Endothelial cell of umbilical vein (primary cell): ENCODE data around the gene NANOGP8. TPM values are rescaled to one million over a fixed set of nuclear protein-coding genes. Genes with fewer than 3 reads are reported as not detected.

Experiments used
- BruUV-seq: library from RNA; stranded (reverse); fragments of 400-500 nt; replicated peaks from 2 replicates; lab custom pipeline; 2021; lab: Mats Ljungman, UMichigan
- CTCF ChIA-PET: fragments of 300-600, 350-600 bp; sonication (Branson Sonifier 250); formaldehyde crosslinking; loops from one replicate; lab custom pipeline; 2021; ENCODE audit warnings: antibody characterized with exemption, inconsistent platforms; lab: Charles Lee
- POLR2A ChIA-PET: fragments of 300-600, 350-600 bp; sonication (Branson Sonifier 250); formaldehyde crosslinking; loops from one replicate; lab custom pipeline; 2021; ENCODE audit warnings: antibody characterized with exemption, inconsistent platforms; lab: Charles Lee
- DNase-seq: peaks from one replicate; pipeline ENCODE4 v3.0.0-alpha.2; 2011; ENCODE audit warnings: low read depth, low spot score
- FAIRE-seq: peaks from 2 replicates; lab custom pipeline; 2011; peaks lifted over from hg19 to GRCh38; lab: Jason Lieb, UNC
- H2AFZ ChIP-seq: 2 replicates; pipeline ENCODE4 v1.6.0; 2012; ENCODE audit warnings: low read depth, low read length, control low read depth, inconsistent platforms
- H3K27ac ChIP-seq: 2 replicates; pipeline ENCODE4 v1.5.1; 2011; ENCODE audit warnings: low read depth, mild to moderate bottlenecking, control low read depth, low read length, moderate library complexity; ENCODE audit not compliant: insufficient read depth
- H3K27me3 ChIP-seq, 2 experiments: 2 replicates each; pipeline versions ENCODE4 v1.6.0 to v1.6.1; 2011; ENCODE audit warnings: low read length in 2 of 2, mixed read lengths in 1 of 2; ENCODE audit not compliant: control insufficient read depth in 2 of 2, insufficient read depth in 2 of 2
- H3K36me3 ChIP-seq, 2 experiments: 2 replicates in 1 of 2; 3 replicates in 1 of 2; pipeline ENCODE4 v1.5.1; 2011; ENCODE audit warnings: low read length in 2 of 2, mild to moderate bottlenecking in 1 of 2, moderate library complexity in 1 of 2; ENCODE audit not compliant: control insufficient read depth in 2 of 2, insufficient read depth in 2 of 2; ENCODE audit errors: extremely low read depth in 1 of 2
- H3K4me1 ChIP-seq: 3 replicates; pipeline ENCODE4 v1.5.1; 2011; ENCODE audit warnings: mild to moderate bottlenecking, low read length; ENCODE audit not compliant: control insufficient read depth, insufficient read depth; ENCODE audit errors: extremely low read depth
- H3K4me2 ChIP-seq: 2 replicates; pipeline ENCODE4 v1.6.1; 2011; ENCODE audit warnings: low read length, control low read depth, mixed read lengths; ENCODE audit not compliant: insufficient read depth
- H3K4me3 ChIP-seq, 3 experiments: fragments of 200-600 bp in 1 of 3; sonication (generic), shearing (Covaris generic) in 1 of 3; replicated peaks in 1 of 3; 2 replicates each; pipeline ENCODE4 v1.5.1; 2011 to 2016; ENCODE audit warnings: control low read depth in 3 of 3, low read length in 3 of 3, mild to moderate bottlenecking in 2 of 3, inconsistent platforms in 1 of 3, low read depth in 1 of 3, moderate library complexity in 1 of 3; ENCODE audit not compliant: insufficient read depth in 1 of 3
- H3K79me2 ChIP-seq: 2 replicates; pipeline ENCODE4 v1.6.0; 2012; ENCODE audit warnings: low read length, inconsistent platforms; ENCODE audit not compliant: control insufficient read depth, insufficient read depth
- H3K9ac ChIP-seq: replicated peaks from 2 replicates; pipeline ENCODE3; 2011; ENCODE audit warnings: low read length, control low read depth; ENCODE audit not compliant: insufficient read depth; ENCODE audit errors: extremely low read depth
- H3K9me1 ChIP-seq: replicated peaks from 3 replicates; pipeline ENCODE4 v1.6.0; 2011; ENCODE audit warnings: mild to moderate bottlenecking, low read length; ENCODE audit not compliant: control insufficient read depth, insufficient read depth; ENCODE audit errors: extremely low read depth
- H3K9me3 ChIP-seq: replicated peaks from 2 replicates; pipeline ENCODE4 v1.5.1; 2012; ENCODE audit warnings: low read length, inconsistent platforms; ENCODE audit not compliant: control insufficient read depth, insufficient read depth
- H4K20me1 ChIP-seq: replicated peaks from 2 replicates; pipeline ENCODE3; 2011; ENCODE audit warnings: mild to moderate bottlenecking, low read length; ENCODE audit not compliant: control insufficient read depth, insufficient read depth; ENCODE audit errors: extremely low read depth
- CTCF ChIP-seq, 2 donors: IDR thresholded peaks; 1 replicate in 1 of 2; 2 replicates in 1 of 2; pipeline ENCODE4 v1.5.1; 2011; ENCODE audit warnings: low read length in 2 of 2, mild to moderate bottlenecking in 2 of 2, moderate library complexity in 2 of 2, control low read depth in 1 of 2, inconsistent platforms in 1 of 2, low read depth in 1 of 2; ENCODE audit not compliant: insufficient read depth in 1 of 2; ENCODE audit errors: extremely low read depth in 1 of 2
- EZH2 ChIP-seq: IDR thresholded peaks from 2 replicates; pipeline ENCODE4 v1.6.1; 2012; ENCODE audit warnings: borderline replicate concordance, low read depth, mild to moderate bottlenecking, moderate library complexity, low read length, inconsistent platforms; ENCODE audit not compliant: severe bottlenecking
- FOS ChIP-seq: IDR thresholded peaks from 2 replicates; pipeline ENCODE4 v1.6.1; 2011; ENCODE audit warnings: mild to moderate bottlenecking, low read length, moderate library complexity, borderline replicate concordance; ENCODE audit not compliant: insufficient read depth
- GATA2 ChIP-seq: IDR thresholded peaks from 2 replicates; pipeline ENCODE4 v1.7.0; 2011; ENCODE audit warnings: low read depth, mild to moderate bottlenecking, moderate library complexity, mixed read lengths, low read length; ENCODE audit not compliant: insufficient read length, insufficient read depth
- JUN ChIP-seq: IDR thresholded peaks from 2 replicates; pipeline ENCODE4 v1.6.1; 2011; ENCODE audit warnings: borderline replicate concordance, low read depth; ENCODE audit not compliant: insufficient read length, insufficient read depth
- MAX ChIP-seq: IDR thresholded peaks from 2 replicates; pipeline ENCODE4 v1.6.1; 2011; ENCODE audit not compliant: insufficient read depth, insufficient read length
- MYC ChIP-seq: IDR thresholded peaks from one replicate; pipeline ENCODE4 v1.6.1; 2011; ENCODE audit warnings: mild to moderate bottlenecking, low read depth, low read length
- POLR2A ChIP-seq: IDR thresholded peaks from 2 replicates; pipeline ENCODE4 v1.6.1; 2012; ENCODE audit warnings: low read depth, mild to moderate bottlenecking, control low read depth, low read length
- POLR2AphosphoS5 ChIP-seq: IDR thresholded peaks from 2 replicates; pipeline ENCODE4 v1.6.1; 2012; ENCODE audit warnings: low read depth, mild to moderate bottlenecking, control low read depth, low read length, moderate library complexity; ENCODE audit not compliant: insufficient read depth
- dilution Hi-C: fragments of 300-500 bp; cut with MboI; formaldehyde crosslinking; loops from one replicate; pipeline ENCODE4 v1.15.0; 2019; ENCODE audit warnings: low sequenced_read_pairs; ENCODE audit not compliant: extremely low pct_ligation_motif_present
- intact Hi-C: fragments of 100-400 bp; cut with micrococcal nuclease; formaldehyde crosslinking; loops from one replicate; pipeline ENCODE4 v1.10.0; 2022
- polyA plus RNA-seq, 4 experiments: library from polyadenylated mRNA; depleted of rRNA in 3 of 4; stranded (reverse) in 3 of 4; unstranded in 1 of 4; fragments of >200 nt; gene quantifications; 2 replicates each; pipeline versions ENCODE4 v1.2.1 to v1.2.3, GENCODE V29; 2011 to 2012; ENCODE audit warnings: missing spikeins in 1 of 4
- total RNA-seq: library from RNA; stranded (reverse); gene quantifications from 2 replicates; pipeline ENCODE4 v1.2.3, GENCODE V29; 2021

The NANOGP8 gene
- total and polyA plus RNA-seq, 2 donors (not counting 3 experiments of a cell fraction or from before 2014, with no cell fraction given) = not detected

- dilution Hi-C loops = no loop called here
- no peak for FAIRE-seq
Measured at GRCh38 chr15:35118960-35119359, 33.9 kb upstream of the NANOGP8 start.

GRCh38 chr15:35117543-35118265 lies 32.6 kb upstream of the NANOGP8 start:
- no peak for TF ChIP-seq POLR2AphosphoS5
- no peak for TF ChIP-seq CTCF (IDR thresholded peaks at IDR 0.05; ENCODE audit: extremely low read depth in 1 of 2, insufficient read depth in 1 of 2, low read depth in 1 of 2, low read length in 2 of 2)
- TF ChIP-seq JUN = no peak
- no peak for TF ChIP-seq EZH2
- TF ChIP-seq FOS = no peak
- no peak for TF ChIP-seq MYC
- no peak for TF ChIP-seq POLR2A
- TF ChIP-seq GATA2 = no peak
- TF ChIP-seq MAX = no peak
- no peak overlapping the region for H3K4me2 ChIP-seq
- ChIA-PET CTCF (no interaction called here), POLR2A (no interaction called here)
- H3K4me3 ChIP-seq = no peak overlapping the region
- H3K4me1 ChIP-seq = no peaks in the 10 kb centered on the region
- FAIRE-seq (no peak), DNase-seq (no peak)
- no TSS peak for BruUV-seq
- no peaks in the 10 kb centered on the region for H3K79me2 ChIP-seq
- no peak overlapping the region for H3K27ac ChIP-seq
- H3K36me3 ChIP-seq = no peaks in the 10 kb centered on the region
- peaks cover 0 to 2% of the 10 kb centered on the region in 2 experiments for H3K27me3 ChIP-seq
- intact Hi-C loops = no loop called here
- dilution Hi-C loops = no loop called here
- no peaks in the 10 kb centered on the region for H3K9me3 ChIP-seq
- no peaks in the 10 kb centered on the region for H4K20me1 ChIP-seq
- no peak overlapping the region for H3K9ac ChIP-seq
- H3K9me1 ChIP-seq = no peaks in the 10 kb centered on the region
- no peak overlapping the region for H2AFZ ChIP-seq

More at GRCh38 chr15:35118960-35119359, 33.9 kb upstream of the NANOGP8 start:
- Histone ChIP-seq H3K27me3 (no peaks in the 10 kb centered on the region), H4K20me1 (no peaks in the 10 kb centered on the region), H3K4me2 (no peak overlapping the region), H3K9me3 (no peaks in the 10 kb centered on the region), H2AFZ (no peak overlapping the region), H3K36me3 (no peaks in the 10 kb centered on the region), H3K4me1 (no peaks in the 10 kb centered on the region), H3K9me1 (no peaks in the 10 kb centered on the region), H3K9ac (no peak overlapping the region), H3K27ac (no peak overlapping the region), H3K79me2 (no peaks in the 10 kb centered on the region), H3K4me3 (no peak overlapping the region)
- BruUV-seq = no TSS peak
- ChIA-PET POLR2A (no interaction called here), CTCF (interaction anchor here (0.6 kb wide), 1 partner anchor 88 kb away, joined by 3 read pairs; no protein-coding TSS in a partner anchor)
- TF ChIP-seq FOS (no peak), MYC (no peak), EZH2 (no peak), MAX (no peak), JUN (no peak), POLR2AphosphoS5 (no peak), POLR2A (no peak), GATA2 (no peak)
- intact Hi-C loops = no loop called here
- DNase-seq = no peak
